GM19099 (cell line): ENCODE measurements around the gene CDADC1.

Experiments
- POLR2A ChIP-seq: IDR thresholded peaks from 3 replicates; pipeline ENCODE4 v1.6.1; 2011; ENCODE audit warnings: low read depth; ENCODE audit not compliant: insufficient read length; ENCODE audit errors: extremely low read depth

CDADC1 gene

GRCh38 chr13:49225223-49226042, 22.3 kb upstream of the CDADC1 start:
- no peak for TF ChIP-seq POLR2A

- TF ChIP-seq POLR2A: no peak
Measured at GRCh38 chr13:49226613-49227012, 21.1 kb upstream of the CDADC1 start.

- TF ChIP-seq POLR2A: no peak
Measured at GRCh38 chr13:49234741-49235140, 13.0 kb upstream of the CDADC1 start.

- no peak for TF ChIP-seq POLR2A
Measured at GRCh38 chr13:49235856-49236431, 11.8 kb upstream of the CDADC1 start.

- no peak for TF ChIP-seq POLR2A
Measured at GRCh38 chr13:49238621-49239020, 9.1 kb upstream of the CDADC1 start.

- TF ChIP-seq POLR2A: no peak
Measured at GRCh38 chr13:49240017-49240416, 7.7 kb upstream of the CDADC1 start.

GRCh38 chr13:49241296-49241695, 6.4 kb upstream of the CDADC1 start:
- TF ChIP-seq POLR2A: no peak

GRCh38 chr13:49245101-49245500, 2.6 kb upstream of the CDADC1 start:
- TF ChIP-seq POLR2A: no peak

- TF ChIP-seq POLR2A: no peak
Measured at GRCh38 chr13:49246850-49247642, 679 bp upstream of the CDADC1 start.

- TF ChIP-seq POLR2A: no peak
Measured at GRCh38 chr13:49248622-49249002, 887 bp downstream of the CDADC1 start.

- no peak for TF ChIP-seq POLR2A
Measured at GRCh38 chr13:49251326-49251725, 3.6 kb downstream of the CDADC1 start.

GRCh38 chr13:49253310-49253709, 5.6 kb downstream of the CDADC1 start:
- TF ChIP-seq POLR2A: no peak

GRCh38 chr13:49254007-49254406, 6.3 kb downstream of the CDADC1 start:
- TF ChIP-seq POLR2A: no peak

- no peak for TF ChIP-seq POLR2A
Measured at GRCh38 chr13:49256841-49257240, 9.1 kb downstream of the CDADC1 start.

- TF ChIP-seq POLR2A: no peak
Measured at GRCh38 chr13:49258089-49258796, 10.5 kb downstream of the CDADC1 start.

- TF ChIP-seq POLR2A: no peak
Measured at GRCh38 chr13:49259586-49259985, 11.9 kb downstream of the CDADC1 start.

GRCh38 chr13:49262634-49263033, 14.9 kb downstream of the CDADC1 start:
- no peak for TF ChIP-seq POLR2A
